ENCODE results near the gene ZNF888. TPM values are rescaled to one million over a fixed set of nuclear protein-coding genes. Genes with fewer than 3 reads are reported as not detected.

ZNF888 gene
- total and polyA plus RNA-seq, 9 of the 15 experiments (the other 6 are each of a cell fraction or from before 2014, with no cell fraction given), result 1.6 to 13.3 (median 9.9) TPM

- TF ChIP-seq SMAD1 (IDR thresholded peaks at IDR 0.05; ENCODE audit: low read depth, low read length, partially characterized antibody) (no peak), NFYB (IDR thresholded peaks at IDR 0.05; ENCODE audit: extremely low read depth, insufficient read length) (no peak), E2F4 (CRISPR knock-in tag; IDR thresholded peaks at IDR 0.05; ENCODE audit: low read depth) (no peak), PKNOX1 (IDR thresholded peaks at IDR 0.05) (no peak), TAF9B (IDR thresholded peaks at IDR 0.05; ENCODE audit: partially characterized antibody) (no peak), ZNF778 (CRISPR knock-in tag; IDR thresholded peaks at IDR 0.05) (no peak), E2F5 (CRISPR knock-in tag; IDR thresholded peaks at IDR 0.05) (no peak), ZNF24 (IDR thresholded peaks at IDR 0.05) (no peak), TAF1 (IDR thresholded peaks at IDR 0.05; ENCODE audit: control insufficient read depth, extremely low read depth, insufficient read depth, low read length, severe bottlenecking) (peak; percentile 80), POLR2G (IDR thresholded peaks at IDR 0.05; ENCODE audit: low read depth, low read length) (peak; percentile 90), LARP7 (IDR thresholded peaks at IDR 0.05) (no peak), CREB3 (tag; conservative IDR thresholded peaks at IDR 0.05; ENCODE audit: low read depth) (no peak), ZNF512 (tag; IDR thresholded peaks at IDR 0.05) (no peak), RFX7 (CRISPR knock-in tag; IDR thresholded peaks at IDR 0.05) (0 out of 2 replicates have a peak, but pooled peaks have one; percentile 32), GABPB1 (CRISPR knock-in tag; IDR thresholded peaks at IDR 0.05) (no peak), MTA3 (IDR thresholded peaks at IDR 0.05; ENCODE audit: borderline replicate concordance) (no peak), ZNF282 (CRISPR knock-in tag; IDR thresholded peaks at IDR 0.05) (no peak), GATA2 (CRISPR knock-in tag; IDR thresholded peaks at IDR 0.05) (no peak), NFXL1 (CRISPR knock-in tag; IDR thresholded peaks at IDR 0.05) (no peak), DDX20 (tag; IDR thresholded peaks at IDR 0.05; ENCODE audit: low read depth) (no peak), ZNF134 (CRISPR knock-in tag; conservative IDR thresholded peaks at IDR 0.05) (no peak), ZNF79 (CRISPR knock-in tag; IDR thresholded peaks at IDR 0.05; ENCODE audit: low read depth) (no peak), SNIP1 (IDR thresholded peaks at IDR 0.05; ENCODE audit: low read depth) (no peak), HMG20B (CRISPR knock-in tag; IDR thresholded peaks at IDR 0.05) (no peak), JUNB (CRISPR knock-in tag; conservative IDR thresholded peaks at IDR 0.05) (no peak)
Measured at GRCh38 chr19:52942386-52943133, 19.3 kb upstream of the ZNF888 start (continued).
